HG02610 (cell line): ENCODE results near the gene FAM3B.

Source experiments
- ATAC-seq: cut with Tn5 transposase; IDR thresholded peaks from one replicate; pipeline ENCODE4 v1.9.1; 2021; ENCODE audit warnings: mild to moderate bottlenecking, moderate library complexity; ENCODE audit not compliant: unreplicated experiment

Gene FAM3B

DNA sequence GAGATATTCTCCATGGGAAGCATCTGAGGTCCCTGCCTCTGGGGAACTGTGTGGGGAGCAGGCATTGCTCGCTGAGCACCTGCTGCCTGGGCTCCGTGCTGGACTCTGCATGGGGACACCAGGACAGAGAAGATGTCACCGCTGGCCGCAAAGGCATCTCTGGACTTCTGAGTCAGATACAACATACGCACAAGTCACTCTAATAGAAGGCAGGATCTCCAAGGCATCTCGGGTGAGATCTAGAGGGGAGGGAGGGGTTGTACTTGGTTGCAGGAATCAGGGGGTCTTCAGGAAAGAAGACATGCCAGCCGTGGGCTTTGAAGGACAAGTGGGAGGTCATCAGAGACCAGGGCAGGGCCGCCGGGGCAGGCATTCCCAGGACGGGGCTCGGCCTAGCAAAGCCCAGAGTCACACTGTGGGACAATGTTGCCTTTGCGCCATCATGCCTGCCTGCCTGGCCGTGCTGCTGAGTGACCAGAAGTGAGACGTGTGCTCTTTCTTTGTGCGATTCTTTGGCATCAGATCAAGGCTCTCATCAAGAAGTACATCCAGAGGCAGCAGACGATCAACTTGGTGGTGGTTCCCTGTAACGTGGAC, 73.5 kb downstream of the FAM3B start:
- ATAC-seq, result no peak

DNA sequence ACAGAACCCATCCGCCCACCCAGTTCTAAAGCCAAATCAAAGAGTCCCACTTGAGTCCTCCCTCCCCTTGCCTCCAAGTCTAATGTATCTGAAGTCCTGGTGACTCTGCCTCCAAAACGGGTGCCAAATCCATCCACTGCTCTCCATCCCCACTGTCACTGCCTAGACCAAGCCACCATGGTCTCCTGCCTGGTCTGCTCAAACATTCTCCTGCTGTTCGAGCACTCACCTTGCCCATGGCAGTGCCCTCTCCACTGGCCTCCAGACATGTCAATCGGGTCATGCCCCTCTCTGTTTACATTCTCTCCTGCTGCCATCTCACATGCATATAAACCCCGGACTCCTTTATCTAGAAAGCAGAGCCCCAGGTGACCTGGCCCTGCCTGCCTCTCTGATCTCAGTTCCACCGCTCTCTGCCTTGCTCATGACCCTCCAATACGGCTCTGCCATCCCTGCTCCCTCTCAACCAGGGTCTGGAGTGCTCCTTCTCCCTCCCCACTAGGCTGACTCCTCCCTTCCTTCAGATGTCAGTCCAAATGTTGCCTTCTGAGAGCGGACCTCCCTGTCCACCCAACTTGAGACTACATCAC, 77.4 kb downstream of the FAM3B start:
- no peak for ATAC-seq

DNA sequence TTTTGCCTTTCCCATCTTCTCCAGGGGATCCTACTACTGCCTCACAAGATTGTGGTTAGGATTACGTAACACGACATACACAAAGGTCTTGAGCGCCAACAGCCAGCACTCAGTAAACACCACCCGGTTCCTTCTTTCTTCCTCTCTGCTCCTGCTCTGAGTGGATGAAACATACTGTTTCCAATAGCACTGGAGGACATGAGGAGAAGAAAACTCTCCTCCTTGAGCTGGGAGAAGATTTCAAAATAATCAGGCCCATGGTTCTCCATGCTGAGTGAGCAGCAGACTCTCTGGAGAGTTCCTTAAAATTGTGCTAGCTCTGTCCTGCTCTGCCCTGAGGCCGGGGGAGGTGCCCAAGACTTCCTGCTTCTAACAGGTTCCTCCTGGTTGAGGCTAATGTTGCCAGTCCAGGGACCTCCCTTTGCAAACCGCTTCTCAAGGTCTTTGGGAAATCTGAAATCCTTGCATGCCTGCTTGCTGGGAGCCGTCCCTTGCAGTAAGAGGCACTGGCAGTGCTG, 80.0 kb downstream of the FAM3B start:
- ATAC-seq, result no peak

DNA sequence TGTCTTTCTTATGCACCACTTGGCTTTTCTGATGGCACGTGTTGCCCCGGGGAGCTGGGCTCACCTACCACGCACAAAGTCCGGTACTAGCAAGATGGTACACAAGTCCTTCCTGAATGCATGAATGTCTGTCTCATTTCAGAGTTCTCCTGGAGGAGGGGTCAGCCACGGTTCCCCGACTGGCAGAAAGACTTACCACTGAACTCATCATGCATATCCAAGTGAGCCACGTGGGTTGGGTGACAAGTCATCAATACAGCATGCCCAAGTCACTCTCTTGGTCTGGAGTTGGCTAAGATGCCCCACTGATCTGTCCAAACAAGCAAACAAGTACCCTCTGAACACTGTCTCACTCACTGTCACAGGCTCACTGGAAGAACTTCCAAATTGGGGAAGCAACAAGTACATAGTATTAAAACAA, 80.9 kb downstream of the FAM3B start:
- ATAC-seq, result no peak

DNA sequence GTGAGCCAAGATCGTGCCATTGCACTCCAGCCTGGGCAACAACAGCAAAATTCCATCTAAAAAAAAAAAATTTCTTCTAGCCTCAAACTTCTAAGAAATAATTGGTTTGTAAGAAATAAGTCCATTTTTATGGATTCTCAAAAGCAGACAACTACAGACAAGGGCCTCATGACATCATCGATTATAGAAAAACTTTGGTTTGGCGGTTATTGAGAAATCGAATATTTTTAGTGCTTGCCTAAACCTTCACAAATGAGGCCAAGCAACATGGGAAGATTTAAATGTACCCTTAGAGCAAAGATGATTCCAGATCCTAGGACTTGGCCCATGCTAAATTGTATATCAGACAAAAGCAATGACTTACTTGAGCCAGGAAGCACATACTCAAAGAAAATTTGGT, 81.7 kb downstream of the FAM3B start:
- no peak for ATAC-seq

DNA sequence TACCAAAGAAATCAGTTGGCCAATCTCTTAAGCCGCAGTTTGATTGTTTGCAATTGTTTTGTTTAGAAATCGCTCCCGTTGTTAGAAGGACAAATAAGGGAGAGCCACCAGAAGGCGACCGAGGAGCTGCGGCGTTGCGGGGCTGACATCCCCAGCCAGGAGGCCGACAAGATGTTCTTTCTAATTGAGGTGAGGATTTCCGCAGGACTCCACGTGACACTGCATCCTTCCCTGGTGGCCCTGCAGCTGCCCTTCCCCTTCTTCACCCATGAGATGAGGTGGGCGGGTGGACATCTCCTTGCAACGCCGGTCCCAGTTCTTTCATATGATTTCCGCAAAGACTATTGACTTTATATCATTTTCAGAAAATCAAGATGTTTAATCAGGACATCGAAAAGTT, 82.2 kb downstream of the FAM3B start:
- no peak for ATAC-seq

DNA sequence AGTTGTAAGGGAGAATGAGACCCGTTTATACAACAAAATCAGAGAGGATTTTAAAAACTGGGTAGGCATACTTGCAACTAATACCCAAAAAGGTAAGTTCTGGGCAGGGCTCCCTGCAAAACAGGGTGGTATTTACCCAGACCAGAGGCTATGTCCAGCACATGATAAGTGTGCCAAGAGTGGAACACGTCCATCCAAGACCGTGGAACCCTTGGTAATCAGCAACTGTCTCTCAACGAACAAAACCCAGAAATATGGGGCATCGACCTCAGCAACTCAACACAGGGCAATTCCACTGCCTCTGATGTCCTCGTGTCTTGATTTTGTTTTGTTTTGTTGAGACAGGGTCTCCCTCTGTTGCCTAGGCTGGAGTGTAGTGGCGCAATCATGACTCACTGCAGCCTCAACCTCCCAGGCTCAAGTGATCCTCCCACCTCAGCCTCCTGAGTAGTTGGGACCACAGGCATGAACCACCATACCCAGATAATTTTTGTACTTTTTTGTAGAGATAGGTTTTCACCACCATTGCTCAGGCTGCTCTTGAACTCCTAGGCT, 82.7 kb downstream of the FAM3B start:
- ATAC-seq, result no peak

DNA sequence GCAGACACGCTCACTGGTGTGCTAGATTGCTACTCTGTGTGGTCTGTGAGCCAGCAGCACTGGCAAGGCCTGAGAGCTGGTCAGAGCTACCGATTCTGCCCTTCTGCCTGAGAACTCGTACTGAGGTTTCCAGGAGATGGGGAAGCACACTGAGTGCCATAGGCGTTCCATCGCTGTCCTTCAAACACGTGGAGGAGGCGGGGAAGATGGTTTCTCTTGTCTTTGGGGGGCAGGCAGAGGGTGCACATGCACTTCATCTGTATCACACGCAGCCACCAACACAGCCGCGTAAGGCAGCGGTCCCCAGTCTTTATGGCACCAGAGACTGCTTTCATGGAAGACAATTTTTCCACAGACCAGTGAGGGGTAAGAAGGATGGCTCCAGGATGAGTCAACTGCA, 85.6 kb downstream of the FAM3B start:
- ATAC-seq, result no peak

DNA sequence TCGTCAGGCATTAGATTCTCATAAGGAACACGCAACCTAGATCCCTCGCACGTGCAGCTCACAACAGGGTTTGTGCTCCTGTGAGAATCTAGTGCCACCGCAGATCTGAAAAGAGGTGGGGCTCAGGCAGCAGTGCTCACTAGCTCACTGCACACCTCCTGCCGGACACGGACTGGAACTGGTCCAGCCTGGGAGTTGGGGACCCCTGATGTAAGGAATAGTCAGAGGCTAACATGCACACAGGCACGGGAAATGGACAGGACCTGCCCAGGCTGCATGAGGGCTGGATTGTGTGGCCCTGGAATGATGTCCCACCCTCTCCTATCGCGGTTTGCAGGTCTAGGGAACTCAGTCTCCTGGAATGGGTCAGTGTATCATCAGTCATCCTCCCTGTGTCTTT, 86.2 kb downstream of the FAM3B start:
- ATAC-seq, result no peak

DNA sequence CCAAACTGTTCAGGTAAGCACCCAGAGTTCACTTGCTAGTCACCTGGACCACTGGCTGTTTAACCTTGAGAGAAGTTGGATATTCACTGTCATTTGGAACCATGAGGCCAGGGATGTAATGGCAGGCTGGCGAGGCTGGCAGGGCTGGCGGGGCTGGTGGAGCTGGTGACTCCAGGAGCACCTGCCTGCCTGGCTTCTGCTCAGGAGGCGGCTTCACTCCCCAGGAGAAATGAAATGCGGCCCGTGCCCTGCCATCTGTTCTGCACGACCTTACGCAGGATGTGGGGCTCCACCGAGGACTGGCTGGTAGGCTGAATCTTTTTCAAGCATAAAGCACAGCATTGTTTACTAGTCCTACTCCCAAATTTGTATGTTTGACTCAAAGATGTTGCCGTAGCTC, 86.7 kb downstream of the FAM3B start:
- ATAC-seq, result no peak

DNA sequence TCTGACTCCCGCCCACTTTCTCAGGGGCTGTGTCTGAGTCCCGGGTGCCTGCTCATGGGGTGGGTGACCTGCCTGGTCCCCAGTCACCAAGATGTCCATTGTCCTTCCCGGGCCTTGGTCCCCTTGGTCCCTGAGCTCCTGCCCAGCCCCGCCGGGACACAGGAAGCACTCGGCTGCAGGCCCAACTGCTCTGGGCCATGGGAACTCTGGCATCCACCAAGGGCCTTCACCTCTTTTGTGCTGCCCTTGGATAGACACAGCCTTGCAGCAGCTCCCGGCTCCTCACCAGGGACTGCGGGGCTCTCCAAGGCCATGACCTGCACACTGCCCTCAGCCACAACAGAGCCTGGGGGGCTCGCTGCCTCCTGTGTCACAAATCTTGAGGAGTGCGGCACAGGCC, 87.4 kb downstream of the FAM3B start:
- ATAC-seq, result no peak

DNA sequence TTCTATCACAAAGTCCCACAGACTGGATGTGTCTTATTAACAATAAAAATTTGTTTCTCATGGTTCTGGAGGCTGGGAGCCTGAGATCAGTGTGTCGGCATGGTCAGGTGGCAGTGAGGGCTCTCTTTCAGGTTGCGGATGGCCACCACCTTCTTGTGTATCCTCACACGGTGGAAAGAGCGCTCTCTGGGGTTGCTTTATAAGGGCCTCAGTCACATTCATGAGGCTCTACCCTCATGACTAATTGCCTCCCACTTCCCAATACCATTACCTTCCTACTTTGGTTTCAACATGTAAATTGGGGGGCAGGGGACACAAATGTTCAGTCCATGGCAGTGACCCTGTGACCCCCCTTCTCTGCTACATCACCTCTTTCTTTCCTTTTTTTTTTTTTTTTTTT, 88.7 kb downstream of the FAM3B start:
- no peak for ATAC-seq

DNA sequence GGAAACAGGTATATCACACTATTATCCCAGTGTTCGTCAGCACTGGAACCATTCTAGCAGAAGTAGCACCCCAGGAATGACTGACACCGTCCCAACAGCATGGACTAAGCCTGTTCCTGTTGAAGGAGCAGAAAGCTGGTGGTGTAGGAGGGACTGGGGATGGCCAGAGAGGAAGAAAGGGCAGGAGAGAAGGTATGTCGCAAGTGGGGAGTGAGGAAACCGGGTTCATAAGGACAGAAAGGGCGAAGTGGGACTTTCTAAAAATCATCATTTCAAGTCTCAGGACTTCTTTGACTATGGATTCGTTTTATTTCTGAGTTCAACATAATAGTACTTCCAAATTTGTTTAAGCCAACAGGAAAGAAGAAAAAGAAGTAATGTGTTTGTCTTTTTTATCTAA, 89.7 kb downstream of the FAM3B start:
- ATAC-seq, result no peak
